SK-N-SH treated with all-trans-retinoic acid at 6 μM for 48 hours (cell line): Measurements from ENCODE around the gene GTF3C2.
A peak's percentile ranks its signal among the peaks of the same experiment; 100 is the strongest.

ENCODE experiments used
- ATAC-seq: fragments of 200-7000 bp; cut with Tn5 transposase; 3 replicates; pipeline ENCODE4 v1.9.1; 2020; ENCODE audit warnings: mild to moderate bottlenecking, moderate library complexity
- ARNTL ChIP-seq: fragments of 450-650 bp; formaldehyde crosslinking; IDR thresholded peaks from 2 replicates; pipeline ENCODE4 v1.5.0; 2020; ENCODE audit warnings: low read depth, mild to moderate bottlenecking, moderate library complexity, borderline replicate concordance
- BACH2 ChIP-seq: fragments of 250-450 bp; sonication (Bioruptor Pico); IDR thresholded peaks from 2 replicates; pipeline ENCODE4 v1.9.0; 2021; ENCODE audit warnings: mild to moderate bottlenecking, borderline replicate concordance
- CREB5 ChIP-seq: fragments of 250-450 bp; sonication (Bioruptor Pico); IDR thresholded peaks from 2 replicates; pipeline ENCODE4 v1.5.1; 2020; ENCODE audit warnings: low read depth, mild to moderate bottlenecking, moderate library complexity
- CSDC2 ChIP-seq: fragments of 250-450 bp; sonication (Bioruptor Pico); IDR thresholded peaks from 2 replicates; pipeline ENCODE4 v1.5.0; 2020; ENCODE audit warnings: mild to moderate bottlenecking, moderate library complexity
- CSRNP3 ChIP-seq: fragments of 250-450 bp; sonication (Bioruptor Pico); IDR thresholded peaks from 2 replicates; pipeline ENCODE4 v1.5.1; 2021; ENCODE audit warnings: mild to moderate bottlenecking, moderate library complexity
- ESRRG ChIP-seq: fragments of 250-450 bp; sonication (Bioruptor Pico); IDR thresholded peaks from 2 replicates; pipeline ENCODE4 v1.6.1; 2021; ENCODE audit warnings: mild to moderate bottlenecking
- GLIS3 ChIP-seq: fragments of 250-450 bp; sonication (Bioruptor Pico); IDR thresholded peaks from 2 replicates; pipeline ENCODE4 v1.5.0; 2020; ENCODE audit warnings: mild to moderate bottlenecking, moderate library complexity
- ISL1 ChIP-seq: fragments of 250-450 bp; sonication (Bioruptor Pico); IDR thresholded peaks from 2 replicates; pipeline ENCODE4 v2.1.2; 2022; ENCODE audit warnings: mild to moderate bottlenecking, moderate library complexity
- OSR1 ChIP-seq: fragments of 250-450 bp; sonication (Bioruptor Pico); IDR thresholded peaks from 2 replicates; pipeline ENCODE4 v1.8.0; 2022; ENCODE audit warnings: moderate library complexity, mild to moderate bottlenecking, inconsistent platforms
- PATZ1 ChIP-seq: fragments of 250-450 bp; sonication (Bioruptor Pico); IDR thresholded peaks from 2 replicates; pipeline ENCODE4 v1.8.0; 2020; ENCODE audit warnings: mild to moderate bottlenecking, moderate library complexity, borderline replicate concordance
- POU6F1 ChIP-seq: fragments of 250-450 bp; sonication (Bioruptor Pico); IDR thresholded peaks from 2 replicates; pipeline ENCODE4 v1.8.0; 2021; ENCODE audit warnings: low read depth, mild to moderate bottlenecking, moderate library complexity, borderline replicate concordance
- PPARA ChIP-seq: fragments of 250-450 bp; sonication (Bioruptor Pico); IDR thresholded peaks from 2 replicates; pipeline ENCODE4 v1.5.0; 2020; ENCODE audit warnings: mild to moderate bottlenecking, borderline replicate concordance
- RARB ChIP-seq: fragments of 250-450 bp; sonication (Bioruptor Pico); IDR thresholded peaks from 2 replicates; pipeline ENCODE4 v1.8.0; 2021; ENCODE audit warnings: mild to moderate bottlenecking, moderate library complexity
- SNAI2 ChIP-seq: fragments of 250-450 bp; sonication (Bioruptor Pico); IDR thresholded peaks from 2 replicates; pipeline ENCODE4 v1.5.0; 2020; ENCODE audit warnings: mild to moderate bottlenecking, moderate library complexity
- TCF4 ChIP-seq: fragments of 250-450 bp; sonication (Bioruptor Pico); IDR thresholded peaks from 2 replicates; pipeline ENCODE4 v1.8.0; 2021; ENCODE audit warnings: mild to moderate bottlenecking, moderate library complexity, borderline replicate concordance
- TOX ChIP-seq: fragments of 250-450 bp; sonication (Bioruptor Pico); IDR thresholded peaks from 2 replicates; pipeline ENCODE4 v1.8.0; 2021; ENCODE audit warnings: mild to moderate bottlenecking, moderate library complexity, borderline replicate concordance
- TSHZ2 ChIP-seq: fragments of 250-450 bp; sonication (Bioruptor Pico); IDR thresholded peaks from 2 replicates; pipeline ENCODE4 v1.5.0; 2020; ENCODE audit warnings: mild to moderate bottlenecking, moderate library complexity
- ZC3H10 ChIP-seq: fragments of 250-450 bp; sonication (Bioruptor Pico); IDR thresholded peaks from 2 replicates; pipeline ENCODE4 v1.5.1; 2021; ENCODE audit warnings: mild to moderate bottlenecking, moderate library complexity
- ZFP3 ChIP-seq: fragments of 250-450 bp; sonication (Bioruptor Pico); IDR thresholded peaks from 2 replicates; pipeline ENCODE4 v1.5.0; 2020; ENCODE audit warnings: mild to moderate bottlenecking, moderate library complexity
- ZFP30 ChIP-seq: fragments of 450-650 bp; formaldehyde crosslinking; IDR thresholded peaks from 2 replicates; pipeline ENCODE4 v1.5.0; 2022; ENCODE audit warnings: mild to moderate bottlenecking, moderate library complexity
- ZNF565 ChIP-seq: fragments of 450-650 bp; formaldehyde crosslinking; conservative IDR thresholded peaks from 2 replicates; pipeline ENCODE4 v1.5.0; 2020; ENCODE audit warnings: low read depth, mild to moderate bottlenecking, moderate library complexity
- ZNF70 ChIP-seq: fragments of 450-650 bp; formaldehyde crosslinking; IDR thresholded peaks from 2 replicates; pipeline ENCODE4 v1.5.0; 2020; ENCODE audit warnings: mild to moderate bottlenecking, moderate library complexity
- ZNF8 ChIP-seq: fragments of 450-650 bp; formaldehyde crosslinking; IDR thresholded peaks from 2 replicates; pipeline ENCODE4 v1.5.0; 2020; ENCODE audit warnings: mild to moderate bottlenecking, moderate library complexity

Gene GTF3C2, protein sequence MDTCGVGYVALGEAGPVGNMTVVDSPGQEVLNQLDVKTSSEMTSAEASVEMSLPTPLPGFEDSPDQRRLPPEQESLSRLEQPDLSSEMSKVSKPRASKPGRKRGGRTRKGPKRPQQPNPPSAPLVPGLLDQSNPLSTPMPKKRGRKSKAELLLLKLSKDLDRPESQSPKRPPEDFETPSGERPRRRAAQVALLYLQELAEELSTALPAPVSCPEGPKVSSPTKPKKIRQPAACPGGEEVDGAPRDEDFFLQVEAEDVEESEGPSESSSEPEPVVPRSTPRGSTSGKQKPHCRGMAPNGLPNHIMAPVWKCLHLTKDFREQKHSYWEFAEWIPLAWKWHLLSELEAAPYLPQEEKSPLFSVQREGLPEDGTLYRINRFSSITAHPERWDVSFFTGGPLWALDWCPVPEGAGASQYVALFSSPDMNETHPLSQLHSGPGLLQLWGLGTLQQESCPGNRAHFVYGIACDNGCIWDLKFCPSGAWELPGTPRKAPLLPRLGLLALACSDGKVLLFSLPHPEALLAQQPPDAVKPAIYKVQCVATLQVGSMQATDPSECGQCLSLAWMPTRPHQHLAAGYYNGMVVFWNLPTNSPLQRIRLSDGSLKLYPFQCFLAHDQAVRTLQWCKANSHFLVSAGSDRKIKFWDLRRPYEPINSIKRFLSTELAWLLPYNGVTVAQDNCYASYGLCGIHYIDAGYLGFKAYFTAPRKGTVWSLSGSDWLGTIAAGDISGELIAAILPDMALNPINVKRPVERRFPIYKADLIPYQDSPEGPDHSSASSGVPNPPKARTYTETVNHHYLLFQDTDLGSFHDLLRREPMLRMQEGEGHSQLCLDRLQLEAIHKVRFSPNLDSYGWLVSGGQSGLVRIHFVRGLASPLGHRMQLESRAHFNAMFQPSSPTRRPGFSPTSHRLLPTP

GRCh38 chr2:27356382-27357181 lies at the start of gene GTF3C2:
Gene GTF3C2 (minus strand): TSS chr2:27356764. CDS start chr2:27343554, 13,210 bp downstream.
- no peak for TF ChIP-seq ISL1
- TF ChIP-seq ZFP30 (CRISPR knock-in tag) = no peak
- no peak for TF ChIP-seq CSDC2 (CRISPR knock-in tag)
- TF ChIP-seq ZC3H10 = no peak
- peak; percentile 95; the same call in 1 of the 2 replicates for TF ChIP-seq ZNF70 (CRISPR knock-in tag)
- TF ChIP-seq RARB = no peak
- peak; percentile 23; the same call in 1 of the 2 replicates for TF ChIP-seq TCF4
- no peak for TF ChIP-seq POU6F1 (CRISPR knock-in tag)
- no peak for TF ChIP-seq ZNF565 (CRISPR knock-in tag)
- no peak for TF ChIP-seq SNAI2
- TF ChIP-seq BACH2 (CRISPR knock-in tag) = no peak
- TF ChIP-seq CREB5 (CRISPR knock-in tag) = no peak
- no peak for TF ChIP-seq TOX (CRISPR knock-in tag)
- peak; percentile 96; the same call in 1 of the 2 replicates for TF ChIP-seq PATZ1 (CRISPR knock-in tag)
- no peak for TF ChIP-seq GLIS3 (CRISPR knock-in tag)
- no peak for TF ChIP-seq PPARA (CRISPR knock-in tag)
- no peak for TF ChIP-seq OSR1 (CRISPR knock-in tag)
- TF ChIP-seq ESRRG = no peak
- TF ChIP-seq TSHZ2 (CRISPR knock-in tag) = 0 out of 2 replicates have a peak, but pooled peaks have one; percentile 34
- ATAC-seq = peak; percentile 94

- ATAC-seq = no peak
- TF ChIP-seq PPARA (CRISPR knock-in tag) = no peak
- no peak for TF ChIP-seq ZNF8 (CRISPR knock-in tag)
- no peak for TF ChIP-seq ISL1
- no peak for TF ChIP-seq ZFP3 (CRISPR knock-in tag)
- no peak for TF ChIP-seq CSRNP3 (CRISPR knock-in tag)
- TF ChIP-seq TSHZ2 (CRISPR knock-in tag) = no peak
- TF ChIP-seq ARNTL = no peak
- TF ChIP-seq RARB = no peak
- no peak for TF ChIP-seq ESRRG
- TF ChIP-seq ZNF565 (CRISPR knock-in tag) = no peak
- TF ChIP-seq BACH2 (CRISPR knock-in tag) = no peak
These were observed 44.0 kb upstream of the GTF3C2 start for GRCh38 chr2:27400348-27401135.
